ENCODE measurements around the gene MTAP.

Gene MTAP

GRCh38 chr9:21770871-21771560 lies 31.4 kb upstream of the MTAP start:
- no peak overlapping the region for H2AFZ ChIP-seq (ENCODE audit: low read depth, low read length)
- no peak overlapping the region for H3K14ac ChIP-seq (ENCODE audit: low read length in 2 of 2)
- no peak overlapping the region for H3K4me2 ChIP-seq (ENCODE audit: low read length, poor library complexity, severe bottlenecking)
- no peaks in the 10 kb centered on the region for H3K36me3 ChIP-seq (ENCODE audit: control insufficient read depth in 1 of 2, insufficient read depth in 2 of 2, low read depth in 1 of 2, low read length in 2 of 2)
- peak overlapping the region; percentile 71 for H3K9ac ChIP-seq (ENCODE audit: low read length)
- H3K4me1 ChIP-seq (ENCODE audit: control insufficient read depth, insufficient read depth, low read depth, low read length): no peaks in the 10 kb centered on the region
- no peak overlapping the region for H2BK120ac ChIP-seq (ENCODE audit: low read depth, low read length)
- peak; percentile 65 for DNase-seq
- no peak overlapping the region for H2BK12ac ChIP-seq (ENCODE audit: low read length in 2 of 2)
- H3K23ac ChIP-seq (ENCODE audit: low read length in 2 of 2): no peak overlapping the region
- H3K27ac ChIP-seq (ENCODE audit: low read length, poor library complexity, severe bottlenecking): peak overlapping the region; percentile 16
- H2BK5ac ChIP-seq (ENCODE audit: low read depth, low read length, poor library complexity, severe bottlenecking): no peak overlapping the region
- H3K4ac ChIP-seq (ENCODE audit: low read depth in 1 of 2, low read length in 2 of 2): no peak overlapping the region
- no peak overlapping the region for H4K8ac ChIP-seq (ENCODE audit: low read length)
- no peaks in the 10 kb centered on the region for H3K79me1 ChIP-seq (replicated peaks; ENCODE audit: low read length, poor library complexity, severe bottlenecking)
- no CpG with 5 or more reads among the region's 1 CpG for WGBS
- no peak overlapping the region for H2BK15ac ChIP-seq (ENCODE audit: low read depth, poor library complexity, severe bottlenecking)
- H2AK5ac ChIP-seq (ENCODE audit: low read length, severe bottlenecking): no peak overlapping the region
- H3K27me3 ChIP-seq (ENCODE audit: control insufficient read depth in 1 of 2, insufficient read depth in 1 of 2, low read length in 2 of 2): peaks cover 0 to 2% of the 10 kb centered on the region in 2 experiments
- H3K18ac ChIP-seq (ENCODE audit: low read depth in 1 of 2, low read length in 2 of 2): no peak overlapping the region
- H4K91ac ChIP-seq (ENCODE audit: low read length): no peak overlapping the region
- peak overlapping the region in 1 of 2 experiments; percentile 41 for H3K4me3 ChIP-seq (ENCODE audit: insufficient read depth in 1 of 2, low read depth in 1 of 2, low read length in 2 of 2)
- H3K9me3 ChIP-seq (ENCODE audit: control insufficient read depth, low read length): no peaks in the 10 kb centered on the region

GRCh38 chr9:21777701-21778100 lies 24.7 kb upstream of the MTAP start:
- H3K9ac ChIP-seq (ENCODE audit: low read length): peak overlapping the region; percentile 40
- H3K18ac ChIP-seq (ENCODE audit: low read depth in 1 of 2, low read length in 2 of 2): no peak overlapping the region
- no peaks in the 10 kb centered on the region for H3K36me3 ChIP-seq (ENCODE audit: control insufficient read depth in 1 of 2, insufficient read depth in 2 of 2, low read depth in 1 of 2, low read length in 2 of 2)
- H3K14ac ChIP-seq (ENCODE audit: low read length in 2 of 2): no peak overlapping the region
- no peak overlapping the region for H2BK12ac ChIP-seq (ENCODE audit: low read length in 2 of 2)
- H3K27ac ChIP-seq (ENCODE audit: low read length, poor library complexity, severe bottlenecking): no peak overlapping the region
- H3K4me1 ChIP-seq (ENCODE audit: control insufficient read depth, insufficient read depth, low read depth, low read length): peaks cover 1% of the 10 kb centered on the region
- no peak overlapping the region for H2BK120ac ChIP-seq (ENCODE audit: low read depth, low read length)
- H2BK15ac ChIP-seq (ENCODE audit: low read depth, poor library complexity, severe bottlenecking): no peak overlapping the region
- no peaks in the 10 kb centered on the region for H3K79me1 ChIP-seq (replicated peaks; ENCODE audit: low read length, poor library complexity, severe bottlenecking)
- DNase-seq: no peak
- H2BK5ac ChIP-seq (ENCODE audit: low read depth, low read length, poor library complexity, severe bottlenecking): no peak overlapping the region
- no peaks in the 10 kb centered on the region for H3K9me3 ChIP-seq (ENCODE audit: control insufficient read depth, low read length)
- no peak overlapping the region for H3K23ac ChIP-seq (ENCODE audit: low read length in 2 of 2)
- H2AFZ ChIP-seq (ENCODE audit: low read depth, low read length): no peak overlapping the region
- no peak overlapping the region for H3K4ac ChIP-seq (ENCODE audit: low read depth in 1 of 2, low read length in 2 of 2)
- no peak overlapping the region for H4K91ac ChIP-seq (ENCODE audit: low read length)
- H3K27me3 ChIP-seq (ENCODE audit: control insufficient read depth in 1 of 2, insufficient read depth in 1 of 2, low read length in 2 of 2): peaks cover 0 to 4% of the 10 kb centered on the region in 2 experiments
- H3K4me3 ChIP-seq (ENCODE audit: insufficient read depth in 1 of 2, low read depth in 1 of 2, low read length in 2 of 2): peak overlapping the region in 1 of 2 experiments; percentile 2
- H2AK5ac ChIP-seq (ENCODE audit: low read length, severe bottlenecking): no peak overlapping the region
- no peak overlapping the region for H4K8ac ChIP-seq (ENCODE audit: low read length)
- no peak overlapping the region for H3K4me2 ChIP-seq (ENCODE audit: low read length, poor library complexity, severe bottlenecking)
- 86% methylated on average over 1 of the region's 1 CpG for WGBS

DNA sequence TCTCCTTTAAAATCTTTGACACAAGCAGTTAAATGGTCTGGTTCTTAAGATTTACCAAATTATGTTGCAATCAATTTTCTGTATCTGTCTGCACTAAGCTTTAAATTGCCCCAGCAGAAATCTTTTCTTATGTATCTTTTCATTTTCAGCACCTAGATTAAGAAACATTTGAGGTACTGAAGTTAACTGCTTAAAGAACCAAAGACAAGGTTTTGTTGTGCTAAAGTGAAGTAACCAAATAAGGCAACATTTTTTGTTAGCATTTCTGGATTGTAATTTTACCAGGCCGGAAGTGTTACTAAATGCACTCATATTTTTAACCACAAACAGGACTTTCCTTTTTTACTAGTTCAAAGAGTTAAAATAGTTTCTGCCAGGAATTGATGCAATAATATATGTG lies 24.1 kb upstream of the MTAP start:
- Histone ChIP-seq H4K8ac (ENCODE audit: low read length) (no peak overlapping the region), H2BK15ac (ENCODE audit: low read depth, poor library complexity, severe bottlenecking) (no peak overlapping the region), H3K9ac (ENCODE audit: low read length) (peak overlapping the region; percentile 40), H3K4ac (ENCODE audit: low read depth in 1 of 2, low read length in 2 of 2) (no peak overlapping the region), H3K36me3 (ENCODE audit: control insufficient read depth in 1 of 2, insufficient read depth in 2 of 2, low read depth in 1 of 2, low read length in 2 of 2) (no peaks in the 10 kb centered on the region), H3K4me3 (ENCODE audit: insufficient read depth in 1 of 2, low read depth in 1 of 2, low read length in 2 of 2) (peak overlapping the region in 1 of 2 experiments; percentile 16), H4K91ac (ENCODE audit: low read length) (no peak overlapping the region), H3K14ac (ENCODE audit: low read length in 2 of 2) (no peak overlapping the region), H3K27me3 (ENCODE audit: control insufficient read depth in 1 of 2, insufficient read depth in 1 of 2, low read length in 2 of 2) (peaks cover 0 to 4% of the 10 kb centered on the region in 2 experiments), H3K23ac (ENCODE audit: low read length in 2 of 2) (no peak overlapping the region), H3K9me3 (ENCODE audit: control insufficient read depth, low read length) (no peaks in the 10 kb centered on the region), H2BK12ac (ENCODE audit: low read length in 2 of 2) (no peak overlapping the region), H3K18ac (ENCODE audit: low read depth in 1 of 2, low read length in 2 of 2) (no peak overlapping the region), H3K27ac (ENCODE audit: low read length, poor library complexity, severe bottlenecking) (no peak overlapping the region), H2AK5ac (ENCODE audit: low read length, severe bottlenecking) (no peak overlapping the region), H3K4me2 (ENCODE audit: low read length, poor library complexity, severe bottlenecking) (no peak overlapping the region), H3K79me1 (replicated peaks; ENCODE audit: low read length, poor library complexity, severe bottlenecking) (no peaks in the 10 kb centered on the region), H2BK5ac (ENCODE audit: low read depth, low read length, poor library complexity, severe bottlenecking) (no peak overlapping the region), H2AFZ (ENCODE audit: low read depth, low read length) (no peak overlapping the region), H2BK120ac (ENCODE audit: low read depth, low read length) (no peak overlapping the region), H3K4me1 (ENCODE audit: control insufficient read depth, insufficient read depth, low read depth, low read length) (peaks cover 1% of the 10 kb centered on the region)
- no CpG with 5 or more reads among the region's 1 CpG for WGBS
- no peak for DNase-seq

DNA sequence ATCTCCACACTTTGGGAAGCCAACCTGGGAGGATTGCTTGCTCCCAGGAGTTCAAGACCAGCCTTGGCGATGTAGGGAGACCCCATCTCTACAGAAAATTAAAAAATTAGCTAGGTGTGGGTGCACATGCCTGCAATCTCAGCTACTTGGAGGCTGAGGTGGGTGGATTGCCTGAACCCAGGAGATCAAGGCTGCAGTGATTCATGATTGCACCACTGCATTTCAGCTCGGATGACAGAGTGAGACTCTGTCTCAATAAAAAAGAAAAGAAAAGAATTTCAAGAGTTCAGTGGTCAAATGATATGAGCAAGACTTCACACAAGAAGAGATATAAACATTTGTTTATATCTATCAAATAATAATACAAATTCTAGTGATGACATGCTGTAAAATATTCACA lies 23.0 kb upstream of the MTAP start:
- Histone ChIP-seq H3K36me3 (ENCODE audit: control insufficient read depth in 1 of 2, insufficient read depth in 2 of 2, low read depth in 1 of 2, low read length in 2 of 2) (no peaks in the 10 kb centered on the region), H3K4me2 (ENCODE audit: low read length, poor library complexity, severe bottlenecking) (no peak overlapping the region), H3K4me1 (ENCODE audit: control insufficient read depth, insufficient read depth, low read depth, low read length) (peaks cover 1% of the 10 kb centered on the region), H3K9me3 (ENCODE audit: control insufficient read depth, low read length) (no peaks in the 10 kb centered on the region), H2BK12ac (ENCODE audit: low read length in 2 of 2) (no peak overlapping the region), H3K9ac (ENCODE audit: low read length) (no peak overlapping the region), H3K27ac (ENCODE audit: low read length, poor library complexity, severe bottlenecking) (no peak overlapping the region), H3K4ac (ENCODE audit: low read depth in 1 of 2, low read length in 2 of 2) (no peak overlapping the region), H3K79me1 (replicated peaks; ENCODE audit: low read length, poor library complexity, severe bottlenecking) (no peaks in the 10 kb centered on the region), H2BK15ac (ENCODE audit: low read depth, poor library complexity, severe bottlenecking) (no peak overlapping the region), H3K14ac (ENCODE audit: low read length in 2 of 2) (no peak overlapping the region), H2BK120ac (ENCODE audit: low read depth, low read length) (no peak overlapping the region), H4K91ac (ENCODE audit: low read length) (no peak overlapping the region), H3K23ac (ENCODE audit: low read length in 2 of 2) (no peak overlapping the region), H3K27me3 (ENCODE audit: control insufficient read depth in 1 of 2, insufficient read depth in 1 of 2, low read length in 2 of 2) (peaks cover 0 to 4% of the 10 kb centered on the region in 2 experiments), H2AFZ (ENCODE audit: low read depth, low read length) (no peak overlapping the region), H2BK5ac (ENCODE audit: low read depth, low read length, poor library complexity, severe bottlenecking) (no peak overlapping the region), H3K18ac (ENCODE audit: low read depth in 1 of 2, low read length in 2 of 2) (no peak overlapping the region), H3K4me3 (ENCODE audit: insufficient read depth in 1 of 2, low read depth in 1 of 2, low read length in 2 of 2) (no peak overlapping the region), H2AK5ac (ENCODE audit: low read length, severe bottlenecking) (no peak overlapping the region), H4K8ac (ENCODE audit: low read length) (no peak overlapping the region)
- 71% methylated on average over 1 of the region's 2 CpGs for WGBS
- DNase-seq: no peak

Measured in mesenchymal stem cell (in vitro differentiated cells and primary cell).